Stimulated activated CD4-positive, alpha-beta T cell treated with anti-CD3 and anti-CD28 coated beads, Interleukin-15, amount 100 ng/mL, for 24 hours (primary cell): ENCODE data around the gene HRK.

Experiments used
- DNase-seq: peaks from one replicate; pipeline ENCODE4 v3.0.0-alpha.2; 2020

Gene HRK

GRCh38 chr12:116881325-116881876 is at the start of gene HRK:
Gene HRK, minus strand, starts transcription at chr12:116881441. Its CDS starts 134 bp downstream, at chr12:116881307.
- peak; percentile 23 for DNase-seq

- DNase-seq: no peak
These were observed 48.6 kb upstream of the HRK start for GRCh38 chr12:116929885-116930284.

- DNase-seq: no peak
These were observed 47.3 kb upstream of the HRK start for GRCh38 chr12:116928504-116928903.

- no peak for DNase-seq
These were observed 46.2 kb upstream of the HRK start for GRCh38 chr12:116927244-116927940.

- no peak for DNase-seq
These were observed 45.3 kb upstream of the HRK start for GRCh38 chr12:116926283-116927243.

- DNase-seq: peak; percentile 49
These were observed 43.6 kb upstream of the HRK start for GRCh38 chr12:116924558-116925453.

- DNase-seq: no peak
These were observed 41.1 kb upstream of the HRK start for GRCh38 chr12:116922194-116922897.

- no peak for DNase-seq
These were observed 39.7 kb upstream of the HRK start for GRCh38 chr12:116920939-116921338.

- no peak for DNase-seq
These were observed 38.7 kb upstream of the HRK start for GRCh38 chr12:116919706-116920485.

- DNase-seq: no peak
These were observed 38.0 kb upstream of the HRK start for GRCh38 chr12:116919247-116919661.

- DNase-seq: no peak
These were observed 37.2 kb upstream of the HRK start for GRCh38 chr12:116918464-116918863.

GRCh38 chr12:116916714-116917114 is 35.5 kb upstream of the HRK start:
- peak; percentile 38 for DNase-seq

GRCh38 chr12:116916122-116916521 is 34.9 kb upstream of the HRK start:
- no peak for DNase-seq

GRCh38 chr12:116915326-116915725 is 34.1 kb upstream of the HRK start:
- no peak for DNase-seq

GRCh38 chr12:116910645-116911451 is 29.6 kb upstream of the HRK start, which contains the start of gene FBXW8:
Gene FBXW8, plus strand, starts transcription at chr12:116910950. Its CDS starts 88 bp downstream, at chr12:116911038.
- DNase-seq: peak; percentile 83

GRCh38 chr12:116910280-116910644 is 29.0 kb upstream of the HRK start:
- DNase-seq: no peak

GRCh38 chr12:116906285-116906684 is 25.0 kb upstream of the HRK start:
- no peak for DNase-seq

- DNase-seq: no peak
These were observed 22.6 kb upstream of the HRK start for GRCh38 chr12:116903818-116904217.

GRCh38 chr12:116901612-116902011 is 20.4 kb upstream of the HRK start:
- DNase-seq: no peak

- no peak for DNase-seq
These were observed 17.4 kb upstream of the HRK start for GRCh38 chr12:116898669-116899068.
